ENCODE measurements around the gene GBA3. TPM values are rescaled to one million over a fixed set of nuclear protein-coding genes. Genes with fewer than 3 reads are reported as not detected.

GBA3 gene
- total and polyA plus RNA-seq, 2 experiments from 2014 or later, result not detected

- no peak overlapping the region for H3K4me3 ChIP-seq
- no peaks in the 10 kb centered on the region for H3F3A ChIP-seq (ENCODE audit: insufficient read depth)
- no peaks in the 10 kb centered on the region for H3K9me3 ChIP-seq (ENCODE audit: low read depth)
- 0 out of 2 replicates have a peak, but pooled peaks cover 6% of the 10 kb centered on the region for H3K27me3 ChIP-seq (replicated peaks; ENCODE audit: insufficient read depth)
- H4K20me1 ChIP-seq (ENCODE audit: insufficient read depth), result no peaks in the 10 kb centered on the region
- no peak for DNase-seq
- H3K4me2 ChIP-seq (ENCODE audit: unreplicated experiment), result no peak overlapping the region
- no peaks in the 10 kb centered on the region for H3K79me2 ChIP-seq (ENCODE audit: insufficient read depth)
- no peak overlapping the region for H3K27ac ChIP-seq
- in situ Hi-C loops (cut with MboI), result no loop called here
- WGBS, 2 experiments (ENCODE audit: low coverage in 1 of 2, low lambda C conversion rate in 2 of 2, missing lambda C conversion rate in 2 of 2), result 72 to 83% methylated on average over 1 of the region's 1 CpG
- H3K4me1 ChIP-seq (ENCODE audit: insufficient read depth), result no peaks in the 10 kb centered on the region
- no peak for TF ChIP-seq EZH2phosphoT487 (IDR thresholded peaks at IDR 0.05; ENCODE audit: insufficient read depth, low read depth)
- TF ChIP-seq EZH2 (IDR thresholded peaks at IDR 0.05; ENCODE audit: insufficient read depth, poor library complexity, severe bottlenecking), result no peak
- no peak overlapping the region for H3K9ac ChIP-seq
- H3K9me2 ChIP-seq (ENCODE audit: insufficient read depth), result no peaks in the 10 kb centered on the region
- no peak overlapping the region for H2AFZ ChIP-seq
- H3K36me3 ChIP-seq (ENCODE audit: low read depth), result no peaks in the 10 kb centered on the region
Observed at GRCh38 chr4:22676063-22676462, 16.7 kb upstream of the GBA3 start.

- Histone ChIP-seq H3K27ac (no peak overlapping the region), H3K9me2 (ENCODE audit: insufficient read depth) (no peaks in the 10 kb centered on the region), H3K4me2 (ENCODE audit: unreplicated experiment) (no peak overlapping the region), H3K9ac (no peak overlapping the region), H3K4me3 (no peak overlapping the region), H3K27me3 (replicated peaks; ENCODE audit: insufficient read depth) (0 out of 2 replicates have a peak, but pooled peaks cover 6% of the 10 kb centered on the region), H3K36me3 (ENCODE audit: low read depth) (no peaks in the 10 kb centered on the region), H4K20me1 (ENCODE audit: insufficient read depth) (no peaks in the 10 kb centered on the region), H3F3A (ENCODE audit: insufficient read depth) (no peaks in the 10 kb centered on the region), H3K79me2 (ENCODE audit: insufficient read depth) (no peaks in the 10 kb centered on the region), H2AFZ (no peak overlapping the region), H3K9me3 (ENCODE audit: low read depth) (no peaks in the 10 kb centered on the region), H3K4me1 (ENCODE audit: insufficient read depth) (no peaks in the 10 kb centered on the region)
- DNase-seq, result no peak
- 21 to 24% methylated on average over 1 of the region's 1 CpG for WGBS, 2 experiments (ENCODE audit: low coverage in 1 of 2, low lambda C conversion rate in 2 of 2, missing lambda C conversion rate in 2 of 2)
- in situ Hi-C loops (cut with MboI), result no loop called here
- no peak for TF ChIP-seq EZH2phosphoT487 (IDR thresholded peaks at IDR 0.05; ENCODE audit: insufficient read depth, low read depth)
- no peak for TF ChIP-seq EZH2 (IDR thresholded peaks at IDR 0.05; ENCODE audit: insufficient read depth, poor library complexity, severe bottlenecking)
Observed at GRCh38 chr4:22677780-22678179, 15.0 kb upstream of the GBA3 start.

GRCh38 chr4:22678940-22679854 is 13.5 kb upstream of the GBA3 start:
- TF ChIP-seq EZH2 (IDR thresholded peaks at IDR 0.05; ENCODE audit: insufficient read depth, poor library complexity, severe bottlenecking) (no peak), EZH2phosphoT487 (IDR thresholded peaks at IDR 0.05; ENCODE audit: insufficient read depth, low read depth) (no peak)
- no peak overlapping the region for H2AFZ ChIP-seq
- no peaks in the 10 kb centered on the region for H3F3A ChIP-seq (ENCODE audit: insufficient read depth)
- no peaks in the 10 kb centered on the region for H3K9me3 ChIP-seq (ENCODE audit: low read depth)
- DNase-seq, result no peak
- H3K4me2 ChIP-seq (ENCODE audit: unreplicated experiment), result no peak overlapping the region
- in situ Hi-C loops (cut with MboI), result no loop called here
- no peaks in the 10 kb centered on the region for H3K36me3 ChIP-seq (ENCODE audit: low read depth)
- H3K79me2 ChIP-seq (ENCODE audit: insufficient read depth), result no peaks in the 10 kb centered on the region
- H3K9me2 ChIP-seq (ENCODE audit: insufficient read depth), result no peaks in the 10 kb centered on the region
- no peaks in the 10 kb centered on the region for H4K20me1 ChIP-seq (ENCODE audit: insufficient read depth)
- no peak overlapping the region for H3K9ac ChIP-seq
- H3K27me3 ChIP-seq (replicated peaks; ENCODE audit: insufficient read depth), result peaks cover 12% of the 10 kb centered on the region; the same call in 1 of the 2 replicates
- H3K4me1 ChIP-seq (ENCODE audit: insufficient read depth), result no peaks in the 10 kb centered on the region
- no peak overlapping the region for H3K4me3 ChIP-seq
- H3K27ac ChIP-seq, result no peak overlapping the region
- WGBS, 2 experiments (ENCODE audit: low coverage in 1 of 2, low lambda C conversion rate in 2 of 2, missing lambda C conversion rate in 2 of 2), result 1 to 3% methylated on average over 3 of the region's 3 CpGs

GRCh38 chr4:22680065-22680642 is 12.6 kb upstream of the GBA3 start:
- H3K27ac ChIP-seq, result no peak overlapping the region
- WGBS, 2 experiments (ENCODE audit: low coverage in 1 of 2, low lambda C conversion rate in 2 of 2, missing lambda C conversion rate in 2 of 2), result 55 to 58% methylated on average over 4 of the region's 4 CpGs
- in situ Hi-C loops (cut with MboI), result loop anchor here (10.0 kb wide), 1 partner anchor 895 kb away; no protein-coding TSS in a partner anchor

More at GRCh38 chr4:22680065-22680642, 12.6 kb upstream of the GBA3 start:
- H3K9me3 ChIP-seq (ENCODE audit: low read depth), result no peaks in the 10 kb centered on the region
- no peaks in the 10 kb centered on the region for H4K20me1 ChIP-seq (ENCODE audit: insufficient read depth)
- H3K4me1 ChIP-seq (ENCODE audit: insufficient read depth), result no peaks in the 10 kb centered on the region
- no peak overlapping the region for H3K4me3 ChIP-seq
- peaks cover 15% of the 10 kb centered on the region; the same call in 1 of the 2 replicates for H3K27me3 ChIP-seq (replicated peaks; ENCODE audit: insufficient read depth)
- TF ChIP-seq EZH2phosphoT487 (IDR thresholded peaks at IDR 0.05; ENCODE audit: insufficient read depth, low read depth), result no peak
- no peak for TF ChIP-seq EZH2 (IDR thresholded peaks at IDR 0.05; ENCODE audit: insufficient read depth, poor library complexity, severe bottlenecking)
- no peak overlapping the region for H2AFZ ChIP-seq
- H3K4me2 ChIP-seq (ENCODE audit: unreplicated experiment), result no peak overlapping the region
- no peaks in the 10 kb centered on the region for H3F3A ChIP-seq (ENCODE audit: insufficient read depth)
- no peaks in the 10 kb centered on the region for H3K36me3 ChIP-seq (ENCODE audit: low read depth)
- H3K79me2 ChIP-seq (ENCODE audit: insufficient read depth), result no peaks in the 10 kb centered on the region
- H3K9ac ChIP-seq, result no peak overlapping the region
- no peak for DNase-seq
- no peaks in the 10 kb centered on the region for H3K9me2 ChIP-seq (ENCODE audit: insufficient read depth)

Measured in GM23248 (cell line).